Femur (tissue), 1 donor: ENCODE measurements around the gene ARFGEF2.
"Not testable (repeated sequence)": the region's sequence is repeated elsewhere in the genome, so short reads cannot be mapped to it uniquely, and the experiment has no call there.

ENCODE experiments used
- DNase-seq: peaks from one replicate; pipeline ENCODE4 v3.0.0-alpha.2; 2017

ARFGEF2 gene

DNA sequence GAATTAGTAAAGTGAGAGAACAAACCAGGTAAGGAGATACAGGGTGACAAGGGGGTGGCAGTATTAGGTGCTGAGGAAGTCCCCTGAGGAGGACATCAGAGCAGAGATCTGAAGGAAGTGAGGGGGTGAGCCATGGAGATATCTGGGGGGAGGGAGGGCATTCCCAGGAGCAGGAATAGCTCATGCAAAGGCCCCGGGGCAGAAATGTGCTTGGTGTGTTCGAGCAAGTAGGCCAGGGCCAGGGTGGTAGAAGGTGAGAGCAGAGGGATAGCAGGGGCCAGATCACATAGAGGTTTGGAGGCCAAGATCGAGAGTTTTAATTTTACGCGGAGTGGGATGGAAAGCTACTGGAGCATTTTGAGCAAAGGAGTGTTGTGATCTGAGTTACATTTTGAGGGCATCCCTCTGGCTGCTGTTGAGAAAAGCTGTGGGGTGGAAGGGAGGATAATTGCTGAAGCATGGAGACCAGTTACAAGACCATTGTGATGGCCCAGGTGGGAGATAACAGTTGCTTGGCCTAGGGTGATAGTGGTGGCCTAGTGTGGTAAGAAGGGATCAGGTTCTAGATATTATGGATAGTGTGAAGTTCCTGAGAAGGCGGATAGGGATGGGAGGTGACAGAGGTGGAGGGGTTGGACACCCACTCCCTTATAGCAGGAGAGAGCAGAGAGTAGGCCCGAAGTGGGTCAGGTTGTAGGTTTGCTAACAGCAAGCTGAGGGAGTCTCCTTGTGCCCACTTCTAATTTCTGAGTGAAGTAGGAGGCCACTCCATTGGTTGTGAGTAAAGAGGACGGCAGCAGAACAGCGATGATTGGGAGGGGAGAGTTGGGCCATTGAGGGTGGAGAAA is 10.2 kb downstream of the ARFGEF2 start:
- no peak for DNase-seq

DNA sequence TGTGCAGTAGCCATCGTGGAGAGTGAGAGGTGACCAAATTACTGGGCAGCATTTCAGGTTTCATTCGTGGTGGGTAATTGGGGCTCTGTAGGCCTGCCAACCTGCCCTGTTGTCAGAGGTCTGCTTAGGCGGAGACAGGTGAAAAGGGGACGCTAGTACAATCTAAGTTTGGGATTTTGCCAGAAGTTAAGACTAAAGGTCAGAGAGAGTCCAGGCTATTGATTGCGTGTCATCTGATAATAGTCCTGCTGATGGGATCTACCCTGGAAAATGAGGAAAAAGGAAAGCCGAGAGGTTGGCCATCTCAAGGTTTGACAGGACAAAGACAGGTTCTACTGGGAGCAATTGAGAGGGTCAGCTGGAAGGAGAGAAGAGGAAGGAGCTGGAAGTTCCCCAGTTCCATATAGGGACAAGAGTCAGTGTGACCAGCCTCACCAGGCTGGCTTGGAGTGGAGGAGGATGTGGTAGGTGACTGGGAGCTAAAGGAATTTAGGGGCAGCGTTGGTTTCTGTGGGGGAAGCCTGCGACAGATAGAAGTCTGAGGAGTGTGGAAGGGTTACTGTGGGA is 10.9 kb downstream of the ARFGEF2 start:
- no peak for DNase-seq

DNA sequence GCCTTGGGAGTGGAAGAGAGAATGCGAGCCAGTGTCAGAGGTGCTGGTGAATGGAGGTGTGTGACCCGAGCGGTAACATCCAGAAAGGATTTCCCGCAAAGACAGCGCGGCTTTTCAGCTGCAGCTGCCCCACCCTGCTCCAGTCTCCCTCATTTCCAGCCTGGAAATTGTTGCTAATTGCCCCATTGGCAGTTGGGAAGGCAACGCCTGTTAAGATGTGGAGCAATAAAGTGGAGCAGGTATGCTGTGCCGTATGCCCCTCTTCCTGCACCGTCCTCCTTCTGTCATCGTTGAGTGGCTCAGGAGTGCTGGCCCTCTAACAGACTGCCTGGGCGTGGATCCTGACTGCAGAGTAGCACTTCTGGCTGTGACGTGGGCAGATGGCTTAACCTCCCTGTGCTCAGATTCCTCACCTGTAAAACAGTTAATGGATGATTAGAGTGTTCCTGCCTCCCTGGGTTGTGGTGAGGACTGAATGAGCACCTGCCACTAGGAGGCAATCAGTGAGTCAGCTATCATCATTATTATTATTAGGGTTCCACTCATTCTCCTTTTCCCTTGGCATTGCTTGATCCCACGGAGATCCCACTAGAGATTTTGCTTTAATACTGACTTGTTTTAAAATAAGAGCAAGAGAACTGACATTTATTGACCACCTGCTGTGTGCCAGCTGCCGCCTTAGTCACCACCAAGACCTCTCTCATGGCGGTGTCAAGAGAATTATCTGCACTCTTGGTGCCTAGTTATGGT is 11.7 kb downstream of the ARFGEF2 start:
- DNase-seq, result no peak

DNA sequence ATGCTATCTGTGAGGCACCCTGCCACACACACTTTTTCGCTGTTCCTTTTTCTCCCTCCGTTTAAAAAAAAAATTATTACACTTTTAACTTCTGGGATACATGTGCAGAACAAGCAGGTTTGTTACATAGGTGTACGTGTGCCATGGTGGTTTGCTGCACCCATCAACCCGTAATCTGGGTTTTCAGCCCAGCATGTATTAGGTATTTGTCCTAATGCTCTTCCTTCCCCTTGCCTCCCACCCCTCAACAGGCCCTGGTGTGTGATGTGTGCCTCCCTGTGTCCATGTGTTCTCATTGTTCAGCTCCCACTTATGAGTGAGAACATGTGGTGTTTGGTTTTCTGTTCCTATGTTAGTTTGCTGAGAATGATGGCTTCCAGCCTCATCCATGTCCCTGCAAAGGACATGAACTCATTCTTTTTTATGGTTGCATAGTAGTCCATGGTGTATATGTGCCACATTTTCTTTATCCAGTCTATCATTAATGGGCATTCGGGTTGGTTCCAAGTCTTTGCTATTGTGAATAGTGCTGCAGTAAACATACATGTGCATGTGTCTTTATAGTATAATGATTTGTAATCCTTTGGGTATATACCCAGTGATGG is 12.9 kb downstream of the ARFGEF2 start:
- not testable (repeated sequence) for DNase-seq

DNA sequence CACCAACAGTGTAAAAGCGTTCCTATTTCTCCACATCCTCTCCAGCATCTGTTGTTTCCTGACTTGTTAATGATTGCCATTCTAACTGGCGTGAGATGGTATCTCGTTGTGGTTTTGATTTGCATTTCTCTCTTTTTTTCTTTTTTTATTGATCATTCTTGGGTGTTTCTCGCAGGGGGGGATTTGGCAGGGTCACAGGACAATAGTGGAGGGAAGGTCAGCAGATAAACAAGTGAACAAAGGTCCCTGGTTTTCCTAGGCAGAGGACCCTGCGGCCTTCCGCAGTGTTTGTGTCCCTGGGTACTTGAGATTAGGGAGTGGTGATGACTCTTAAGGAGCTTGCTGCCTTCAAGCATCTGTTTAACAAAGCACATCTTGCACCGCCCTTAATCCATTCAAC is 13.5 kb downstream of the ARFGEF2 start:
- not testable (repeated sequence) for DNase-seq

DNA sequence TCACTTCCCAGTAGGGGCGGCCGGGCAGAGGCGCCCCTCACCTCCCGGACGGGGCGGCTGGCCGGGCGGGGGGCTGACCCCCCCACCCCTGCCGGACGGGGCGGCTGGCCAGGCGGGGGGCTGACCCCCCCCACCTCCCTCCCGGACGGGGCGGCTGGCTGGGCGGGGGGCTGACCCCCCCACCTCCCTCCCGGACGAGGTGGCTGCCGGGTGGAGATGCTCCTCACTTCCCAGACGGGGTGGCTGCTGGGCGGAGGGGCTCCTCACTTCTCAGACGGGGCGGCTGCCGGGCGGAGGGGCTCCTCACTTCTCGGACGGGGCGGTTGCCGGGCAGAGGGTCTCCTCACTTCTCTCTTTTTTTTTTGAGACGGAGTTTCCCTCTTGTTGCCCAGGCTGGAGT is 14.7 kb downstream of the ARFGEF2 start:
- DNase-seq, result not testable (repeated sequence)

DNA sequence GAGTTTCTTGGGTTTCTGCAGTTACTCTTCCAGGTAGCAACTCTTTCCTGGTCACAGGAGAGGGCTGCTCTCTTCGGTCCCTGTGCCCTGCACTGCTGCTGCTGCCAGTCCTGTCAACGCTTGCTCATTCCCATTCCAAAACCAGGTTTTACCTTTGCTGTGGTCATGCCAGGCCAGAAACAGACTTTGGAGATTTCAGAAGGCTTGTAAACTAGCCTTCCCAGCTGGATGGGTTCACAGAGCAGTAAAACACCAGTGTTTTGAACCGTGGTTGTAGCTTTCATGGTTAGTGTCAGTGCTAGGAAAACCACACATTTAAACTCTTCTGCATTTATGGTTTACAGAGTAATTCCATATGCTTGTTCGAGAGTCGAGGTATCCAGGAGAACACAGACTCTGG is 16.2 kb downstream of the ARFGEF2 start:
- no peak for DNase-seq

DNA sequence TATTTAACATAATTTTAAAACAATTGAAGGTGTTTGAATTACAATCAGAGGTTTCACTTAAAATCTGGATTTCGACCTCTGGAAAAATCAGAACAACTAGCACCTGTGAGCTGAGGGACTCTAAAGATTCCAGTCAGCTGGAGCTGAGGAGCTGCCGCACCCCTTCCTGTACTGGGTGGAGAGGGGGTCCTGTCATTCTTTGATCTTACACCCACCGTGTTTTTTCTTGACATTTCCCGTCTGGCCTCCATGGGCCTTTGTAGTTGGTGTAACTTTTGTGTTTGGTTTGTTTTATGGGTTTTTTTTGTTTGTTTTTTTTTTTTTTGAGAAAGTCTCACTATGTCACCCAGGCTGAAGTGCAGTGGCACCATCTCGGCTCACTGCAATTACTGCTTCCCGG is 17.2 kb downstream of the ARFGEF2 start:
- DNase-seq, result no peak

DNA sequence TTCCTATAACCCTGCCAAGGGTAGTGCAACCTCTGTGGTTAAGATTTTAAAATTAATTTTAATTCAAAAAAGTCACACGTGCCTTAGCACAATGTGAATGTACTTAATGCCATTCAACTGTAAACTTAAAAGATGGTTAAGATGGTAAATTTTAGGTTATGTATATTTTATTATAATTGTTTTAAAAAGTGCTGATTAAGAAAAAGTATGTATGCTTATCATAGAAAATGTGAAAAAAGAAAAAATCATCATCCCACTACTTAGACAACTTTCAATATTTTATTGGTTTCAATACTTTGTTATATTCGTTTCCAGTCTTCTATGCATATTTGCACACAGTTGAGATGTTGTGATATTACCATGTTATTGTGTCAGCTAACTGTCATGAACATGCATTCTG is 18.7 kb downstream of the ARFGEF2 start:
- DNase-seq, result no peak

DNA sequence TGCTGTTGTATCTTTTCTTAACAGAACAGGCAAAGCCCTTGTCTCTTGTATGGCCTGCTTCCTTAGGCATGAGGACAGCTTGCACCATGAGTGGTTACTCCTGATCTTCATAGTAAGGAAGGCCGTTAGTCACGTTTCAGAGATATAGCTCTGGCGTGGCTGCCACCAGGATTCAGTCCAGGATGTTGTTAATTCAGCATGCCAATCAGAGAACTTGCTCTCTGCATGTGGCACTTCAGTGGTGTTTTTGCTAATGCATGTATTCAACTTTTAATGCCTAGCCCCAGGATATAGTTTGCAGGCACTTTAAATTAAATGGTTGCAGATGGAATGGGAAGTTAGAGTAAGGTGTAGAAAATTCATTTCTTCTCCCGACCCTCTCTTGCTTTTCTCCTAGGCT is 20.0 kb downstream of the ARFGEF2 start:
- no peak for DNase-seq

DNA sequence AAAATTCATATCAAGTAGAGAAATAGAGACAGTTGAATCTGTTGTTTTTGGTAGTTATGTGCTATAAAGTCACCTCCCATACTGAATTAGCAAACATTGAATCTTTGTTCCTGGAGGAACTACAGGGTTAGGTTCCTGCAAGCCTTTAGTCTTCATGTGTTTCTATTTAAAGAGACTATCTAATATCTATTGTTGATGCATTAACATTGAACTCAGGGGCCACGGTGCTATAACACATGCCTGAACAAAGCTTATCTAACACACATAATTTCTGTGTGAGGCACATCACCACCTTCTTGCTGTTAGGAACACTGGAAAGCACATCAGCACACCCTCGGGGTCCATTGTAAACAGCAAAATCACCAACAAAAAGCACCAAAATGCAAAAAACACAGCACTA is 21.2 kb downstream of the ARFGEF2 start:
- DNase-seq, result no peak

DNA sequence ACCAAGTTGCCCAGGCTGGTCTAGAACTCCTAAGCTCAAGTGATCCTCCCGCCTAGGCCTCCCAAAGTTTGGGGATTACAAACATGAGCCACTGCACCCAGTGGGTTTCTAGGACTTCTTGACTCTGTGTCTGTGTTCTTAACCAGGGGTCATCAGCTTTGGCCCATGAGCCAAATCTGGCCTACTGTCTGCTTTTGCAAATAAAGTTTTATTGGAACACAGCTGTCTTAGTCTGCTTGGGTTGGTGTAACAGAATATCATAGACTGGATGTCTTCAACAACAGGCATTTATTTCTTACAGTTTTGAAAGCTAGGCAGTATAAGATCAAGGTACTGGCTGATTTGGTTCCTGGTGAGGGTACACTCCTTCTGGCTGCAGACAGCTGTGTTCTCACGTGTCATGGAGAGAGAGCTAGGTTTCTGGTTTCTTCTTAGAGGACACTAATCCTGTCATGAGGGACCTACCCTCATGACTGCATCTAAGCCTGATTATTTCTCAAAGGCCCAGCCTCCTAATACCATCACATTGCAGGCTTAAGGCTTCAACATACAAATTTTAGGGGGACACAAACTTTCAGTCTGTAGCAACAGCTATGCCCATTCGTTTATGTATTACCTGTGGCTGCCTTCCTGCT is 23.3 kb downstream of the ARFGEF2 start:
- DNase-seq, result no peak

DNA sequence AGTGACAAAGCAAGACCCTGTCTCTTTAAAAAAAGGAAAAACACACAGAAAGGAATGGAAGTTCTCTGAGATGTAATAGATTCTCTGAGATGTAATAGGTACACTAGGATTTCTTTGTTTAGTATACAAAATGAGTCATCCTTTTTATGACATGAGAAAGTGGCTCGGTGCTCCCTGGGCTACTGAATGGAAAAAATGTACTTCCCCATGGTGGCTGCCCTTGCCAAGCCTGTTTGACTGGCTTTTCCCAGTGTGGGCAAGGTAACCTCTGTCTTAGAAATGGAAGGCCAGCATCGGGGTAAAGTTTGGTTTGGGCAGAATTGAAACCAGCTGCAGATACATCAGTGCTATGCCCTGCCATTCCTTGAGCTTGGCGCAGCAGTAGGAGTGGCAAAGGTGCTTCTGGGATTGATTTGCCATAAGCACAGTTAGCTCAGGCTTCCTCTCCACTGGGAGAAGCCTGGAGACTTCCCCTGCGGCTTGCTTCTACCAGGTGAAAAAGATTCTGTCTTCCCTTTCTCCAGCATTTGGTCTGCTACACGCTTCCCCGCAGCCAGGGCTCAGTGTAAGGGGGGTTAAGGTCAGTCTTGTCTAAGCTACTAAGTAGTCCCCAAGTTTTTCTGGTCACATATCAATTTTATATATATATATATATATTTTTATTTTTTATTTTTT is 24.5 kb downstream of the ARFGEF2 start:
- no peak for DNase-seq

DNA sequence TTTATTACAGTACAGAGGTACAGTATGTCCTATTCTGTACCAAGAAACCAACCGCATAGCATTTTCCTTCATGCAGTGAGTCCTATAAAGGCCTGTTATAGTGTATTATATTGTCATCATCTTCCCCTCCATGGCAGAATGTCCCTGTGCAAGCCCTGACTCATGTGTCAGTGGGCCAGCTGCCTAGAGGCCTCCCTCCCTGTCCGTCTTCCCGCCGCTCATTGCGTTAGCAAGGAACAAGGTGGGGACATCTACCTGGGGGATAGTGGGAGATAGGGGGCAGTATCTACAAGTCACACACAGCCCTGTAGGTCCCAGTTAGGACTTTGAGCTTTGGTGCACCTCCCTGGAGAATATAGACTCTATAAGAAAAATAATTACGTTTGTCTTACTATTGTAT is 27.1 kb downstream of the ARFGEF2 start:
- DNase-seq, result no peak

DNA sequence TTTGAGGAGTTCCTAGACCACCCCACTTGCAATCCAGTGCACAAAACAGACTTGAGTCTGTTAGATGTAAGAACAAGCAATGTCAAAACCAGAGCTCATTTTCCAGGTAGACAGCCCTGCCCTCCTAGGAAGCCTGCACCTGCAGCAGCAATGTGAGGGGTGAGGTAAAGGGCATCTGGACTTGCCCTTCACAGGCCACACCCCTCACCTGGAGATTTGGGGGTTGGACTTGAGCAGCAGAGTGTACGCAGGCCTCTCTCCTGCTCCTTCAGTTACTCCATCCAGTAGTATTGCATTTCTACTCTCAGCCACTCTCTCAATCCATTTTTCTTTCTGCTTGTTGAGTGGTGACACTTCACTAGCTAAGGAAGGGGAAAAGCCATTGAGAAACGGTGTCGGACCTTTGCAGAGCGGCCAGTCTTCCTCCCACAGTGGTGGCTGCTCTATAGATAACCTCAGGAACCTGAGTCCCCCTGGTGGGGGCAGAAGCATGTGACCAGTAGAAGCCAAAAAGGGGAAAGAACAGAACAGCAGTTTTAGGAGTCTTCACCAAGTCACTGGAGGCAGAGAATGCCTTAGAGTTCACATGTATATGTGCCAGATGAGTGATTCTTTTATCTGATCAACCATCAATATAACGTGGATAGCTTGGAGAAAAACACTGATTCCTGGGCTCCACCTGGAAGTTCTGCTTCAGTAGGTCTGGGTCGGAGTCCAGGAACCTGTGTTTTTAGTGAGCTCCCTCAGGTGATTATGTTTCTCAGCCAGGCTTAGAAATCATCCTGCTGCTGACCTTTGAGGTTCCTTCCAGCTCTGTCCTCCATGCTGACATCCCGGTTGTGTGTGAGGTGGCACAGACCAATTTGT is 28.0 kb downstream of the ARFGEF2 start:
- DNase-seq, result no peak

DNA sequence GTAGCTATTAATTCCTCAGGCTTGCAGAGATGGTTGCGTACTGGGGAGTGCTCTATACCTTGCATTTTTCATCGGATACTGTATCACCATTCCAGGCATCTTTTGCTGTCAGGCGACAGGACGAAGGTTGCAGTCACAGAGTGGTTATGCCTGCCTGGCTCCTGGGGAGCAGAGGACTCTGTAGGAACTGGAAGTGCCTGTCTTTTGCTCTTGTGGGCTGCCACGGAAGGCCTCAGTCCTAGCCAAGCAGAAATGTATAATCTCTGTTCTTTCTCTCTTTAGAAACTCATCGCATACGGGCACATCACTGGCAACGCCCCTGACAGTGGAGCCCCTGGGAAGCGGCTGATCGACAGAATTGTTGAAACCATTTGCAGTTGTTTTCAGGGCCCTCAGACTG is 29.5 kb downstream of the ARFGEF2 start:
- no peak for DNase-seq

DNA sequence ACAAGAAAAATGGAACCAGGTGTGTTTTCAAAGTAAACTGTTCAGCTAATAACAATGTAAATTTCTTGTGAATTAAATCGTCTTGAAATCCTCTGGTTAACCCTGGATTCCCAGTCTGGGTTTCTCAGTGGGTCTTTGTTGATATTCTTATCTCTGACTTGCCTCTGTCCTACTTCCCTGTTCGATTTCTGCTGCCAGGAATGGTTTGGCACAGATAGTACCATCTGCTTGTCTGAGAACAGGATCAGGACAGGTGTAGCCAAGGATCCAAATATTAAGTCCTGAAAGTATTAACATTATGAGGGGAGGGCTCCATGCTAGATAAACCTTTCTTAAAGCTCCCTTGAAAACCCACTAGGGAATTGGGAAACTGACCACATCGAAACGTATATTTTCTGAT is 30.1 kb downstream of the ARFGEF2 start:
- DNase-seq, result no peak

DNA sequence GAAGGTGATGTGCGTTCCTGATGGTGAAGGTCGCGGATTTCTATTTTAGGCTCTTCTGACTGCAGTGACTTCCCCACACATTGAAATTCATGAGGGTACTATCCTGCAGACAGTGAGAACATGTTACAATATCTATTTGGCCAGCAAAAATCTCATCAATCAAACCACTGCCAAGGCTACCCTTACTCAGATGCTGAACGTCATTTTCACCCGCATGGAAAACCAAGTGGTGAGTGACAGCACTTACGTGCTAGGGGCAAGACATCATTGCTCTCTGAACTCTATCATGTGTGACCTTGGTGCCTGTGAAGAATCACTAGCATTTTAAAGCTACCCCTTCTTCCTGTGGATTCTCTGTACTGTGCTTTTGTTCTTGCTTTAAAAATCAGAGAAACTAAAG is 31.1 kb downstream of the ARFGEF2 start:
- no peak for DNase-seq

DNA sequence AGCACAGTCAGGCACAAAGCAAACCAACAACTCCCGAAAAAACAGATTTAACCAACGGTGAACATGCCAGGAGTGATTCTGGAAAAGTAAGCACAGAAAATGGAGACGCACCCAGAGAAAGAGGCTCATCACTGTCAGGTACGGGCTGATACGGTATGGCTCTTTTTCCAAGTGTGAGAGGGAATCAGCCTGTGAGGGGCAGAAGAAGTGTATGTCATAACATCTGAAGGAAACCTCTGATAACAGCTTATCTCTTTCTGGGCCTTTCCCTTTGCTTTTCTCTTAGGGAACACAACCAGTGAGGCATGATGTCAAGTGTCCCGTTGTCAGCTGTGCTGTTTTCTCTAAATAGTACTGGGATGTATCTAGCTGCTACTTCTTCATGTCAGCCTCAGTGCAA is 32.1 kb downstream of the ARFGEF2 start:
- no peak for DNase-seq

DNA sequence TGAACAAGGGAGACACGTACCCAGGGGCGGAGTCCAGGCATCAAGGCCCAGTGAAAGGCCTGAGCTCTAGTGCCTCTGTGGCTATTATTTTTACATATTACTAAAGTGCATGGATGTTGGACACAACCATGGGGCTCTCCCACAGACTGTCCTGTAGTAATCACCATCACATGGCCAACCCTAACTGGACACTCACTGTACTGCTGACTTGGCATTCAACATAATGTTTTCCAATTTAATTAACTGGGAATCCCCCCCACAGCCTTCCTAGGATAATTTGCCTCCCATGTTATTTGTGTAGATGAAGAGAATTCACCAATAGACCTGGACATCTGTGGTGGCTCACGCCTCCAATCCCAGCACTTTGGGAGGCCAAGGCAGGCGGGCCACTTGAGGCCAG is 34.5 kb downstream of the ARFGEF2 start:
- no peak for DNase-seq

DNA sequence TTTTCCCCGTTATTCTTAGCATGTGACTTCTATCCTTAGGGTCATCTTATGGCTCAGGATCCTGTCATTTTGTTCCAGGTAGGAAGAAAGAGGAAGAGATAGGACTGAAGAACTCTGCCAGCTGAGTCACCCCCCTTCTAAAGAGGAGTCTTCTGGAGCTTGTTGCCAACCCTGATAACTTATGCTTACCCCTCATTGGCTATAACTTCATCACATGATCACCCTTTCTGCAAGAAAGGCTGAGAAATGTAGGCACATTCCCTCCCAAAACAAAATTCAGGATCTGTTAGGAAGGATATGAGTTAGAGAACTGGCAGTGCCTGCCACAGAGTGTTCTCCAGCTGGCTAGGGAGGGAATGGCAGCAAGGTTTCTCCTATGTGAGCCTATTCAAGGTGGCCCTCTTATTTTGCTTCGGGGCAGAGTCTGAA is 35.6 kb downstream of the ARFGEF2 start:
- DNase-seq, result no peak
